ENCODE measurements around the gene PRDX1. TPM values are rescaled to one million over a fixed set of nuclear protein-coding genes. Genes with fewer than 3 reads are reported as not detected.

PRDX1 gene
- polyA plus RNA-seq, 6 donors from 2014 or later: 171 to 239 (median 203) TPM

GRCh38 chr1:45465277-45465676 lies 56.4 kb downstream of the PRDX1 start:
- Mint-ChIP-seq H3K9me3 (no peaks in the 10 kb centered on the region), H3K36me3 (peaks cover 0 to 8% of the 10 kb centered on the region in 2 donors), H3K27me3 (no peaks in the 10 kb centered on the region), H3K27ac (no peak overlapping the region), H3K4me3 (no peak overlapping the region), H3K4me1 (peaks cover 11 to 21% (median 14%) of the 10 kb centered on the region in 3 donors)
- DNase-seq (no peak), ATAC-seq (ENCODE audit: low read depth in 2 of 2) (no peak)

Other genes with a start within 250 kb of the PRDX1 start
- under 1 TPM in 5 of 6 donors, not detected in 1; 0.31 to 0.86 (median 0.74) TPM for gene HPDL, start 195.0 kb downstream of the PRDX1 start, polyA plus RNA-seq (ENCODE audit: low read depth in 6 of 6)
- gene TOE1, start 181.7 kb downstream of the PRDX1 start, polyA plus RNA-seq (ENCODE audit: low read depth in 6 of 6): 10 to 100 TPM; 15.5 to 27.8 (median 20.3) TPM
- 10 to 100 TPM; 10.4 to 25.3 (median 18.7) TPM for gene MUTYH, start 181.4 kb downstream of the PRDX1 start, polyA plus RNA-seq (ENCODE audit: low read depth in 6 of 6)
- gene TESK2, start 30.7 kb downstream of the PRDX1 start, polyA plus RNA-seq (ENCODE audit: low read depth in 6 of 6): 10 to 100 TPM in 5 of 6 donors, 1 to 10 TPM in 1; 9.0 to 20.1 (median 12.9) TPM
- gene CCDC163, start 21.8 kb downstream of the PRDX1 start, polyA plus RNA-seq (ENCODE audit: low read depth in 6 of 6): 1 to 10 TPM; 1.6 to 6.8 (median 5.1) TPM
- gene MMACHC, start 21.6 kb downstream of the PRDX1 start, polyA plus RNA-seq (ENCODE audit: low read depth in 6 of 6): 1 to 10 TPM in 1 of 6 donors, under 1 TPM in 4, not detected in 1; 0.20 to 1.5 (median 0.41) TPM
- gene AKR1A1, start 28.9 kb upstream of the PRDX1 start, polyA plus RNA-seq (ENCODE audit: low read depth in 6 of 6): 100 to 1,000 TPM; 123 to 249 (median 130) TPM
- gene NASP, start 62.2 kb upstream of the PRDX1 start, polyA plus RNA-seq (ENCODE audit: low read depth in 6 of 6): 100 to 1,000 TPM in 4 of 6 donors, 10 to 100 TPM in 2; 90.5 to 140 (median 114) TPM
- gene CCDC17, start 102.2 kb upstream of the PRDX1 start, polyA plus RNA-seq (ENCODE audit: low read depth in 6 of 6): under 1 TPM in 3 of 6 donors, not detected in 3; 0.08 to 0.57 (median 0.11) TPM
- 100 to 1,000 TPM in 2 of 6 donors, 10 to 100 TPM in 4; 83.6 to 106 (median 92.0) TPM for gene GPBP1L1, start 164.6 kb upstream of the PRDX1 start, polyA plus RNA-seq (ENCODE audit: low read depth in 6 of 6)
- 10 to 100 TPM; 44.3 to 72.7 (median 60.5) TPM for gene TMEM69, start 166.3 kb upstream of the PRDX1 start, polyA plus RNA-seq (ENCODE audit: low read depth in 6 of 6)
- 10 to 100 TPM in 4 of 6 donors, 1 to 10 TPM in 2; 8.6 to 16.9 (median 11.0) TPM for gene IPP, start 228.8 kb upstream of the PRDX1 start, polyA plus RNA-seq (ENCODE audit: low read depth in 6 of 6)